IMR-90 (cell line): ENCODE measurements around the gene GKN2.

Source experiments
- RCOR1 ChIP-seq: IDR thresholded peaks from 2 replicates; pipeline ENCODE4 v1.6.1; 2012; ENCODE audit warnings: mild to moderate bottlenecking, low read length, improper control_type of control experiment; ENCODE audit not compliant: insufficient replicate concordance
- SMC3 ChIP-seq: fragments of 150-350 bp; IDR thresholded peaks from 2 replicates; pipeline ENCODE4 v1.6.1; 2016; ENCODE audit warnings: low read depth, mild to moderate bottlenecking, antibody characterized with exemption, low read length, moderate library complexity

DNA sequence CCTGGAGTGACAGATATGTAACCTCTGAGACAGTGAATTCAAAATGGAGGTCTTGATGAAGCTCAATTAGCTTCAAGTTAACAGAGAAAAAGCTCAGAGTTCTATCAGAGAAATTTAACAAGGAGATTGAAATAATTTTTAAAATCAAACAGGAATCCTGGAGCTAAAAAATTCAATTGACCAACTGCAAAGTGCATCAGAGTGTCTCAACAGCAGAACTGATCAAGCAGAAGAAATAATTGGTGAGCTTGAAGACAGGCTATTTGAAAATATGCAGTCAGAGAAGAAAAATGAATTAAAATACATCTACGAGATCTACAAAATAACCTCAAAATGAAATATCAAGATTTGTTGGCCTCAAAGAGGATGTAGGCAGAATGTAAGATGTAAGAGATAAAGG is 51.1 kb downstream of the GKN2 start:
- no peak for TF ChIP-seq RCOR1
- TF ChIP-seq SMC3 = no peak
